Uterus (tissue), 4 donors: ENCODE results near the gene AJAP1. TPM values are rescaled to one million over a fixed set of nuclear protein-coding genes. Genes with fewer than 3 reads are reported as not detected.

Experiments used
- DNase-seq, 2 donors: peaks; one replicate each; pipeline ENCODE4 v3.0.0-alpha.2; 2019 to 2020
- H3K27ac ChIP-seq, 2 donors: fragments of 200-600 bp; sonication (generic); 1 replicate in 1 of 2; 2 replicates in 1 of 2; pipeline ENCODE4 v1.5.1; 2016 to 2018
- H3K27me3 ChIP-seq, 2 donors: fragments of 200-600 bp; sonication (generic); one replicate each; pipeline ENCODE4 v1.5.1; 2018 to 2019; ENCODE audit warnings: control low read depth in 1 of 2
- H3K36me3 ChIP-seq, 2 donors: fragments of 200-600 bp; sonication (generic); one replicate each; pipeline ENCODE4 v1.5.1; 2019; ENCODE audit warnings: control low read depth in 1 of 2
- H3K4me1 ChIP-seq, 2 donors: fragments of 200-600 bp; sonication (generic); one replicate each; pipeline ENCODE4 v1.5.1; 2018 to 2019; ENCODE audit warnings: control low read depth in 1 of 2
- H3K4me3 ChIP-seq, 2 donors: fragments of 200-600 bp; sonication (generic); 1 replicate in 1 of 2; 2 replicates in 1 of 2; pipeline ENCODE4 v1.5.1; 2018 to 2019; ENCODE audit warnings: mild to moderate bottlenecking in 1 of 2
- H3K9me3 ChIP-seq, 2 donors: fragments of 200-600 bp; sonication (generic); one replicate each; pipeline ENCODE4 v1.5.1; 2019; ENCODE audit warnings: control low read depth in 1 of 2
- CTCF ChIP-seq, 4 experiments: fragments of 200-600 bp in 2 of 4; fragments of 450-650 bp in 2 of 4; sonication (generic) in 2 of 4; IDR thresholded peaks; one replicate each; pipeline ENCODE4 v1.5.1; 2016 to 2019; ENCODE audit warnings: antibody characterized with exemption in 4 of 4, mild to moderate bottlenecking in 2 of 4, moderate library complexity in 1 of 4
- POLR2A ChIP-seq, 2 donors: fragments of 450-650 bp; IDR thresholded peaks; one replicate each; pipeline ENCODE4 v1.6.1; 2016; ENCODE audit warnings: antibody characterized with exemption in 2 of 2, mild to moderate bottlenecking in 1 of 2, moderate library complexity in 1 of 2
- intact Hi-C: fragments of 100-400 bp; cut with DNase I; formaldehyde crosslinking; loops from one replicate; pipeline ENCODE4 v1.15.1; 2023; ENCODE audit warnings: low total_unique reads
- total RNA-seq, 4 donors: library from RNA; depleted of rRNA in 3 of 4; stranded (reverse); fragments of >200 nt in 3 of 4; gene quantifications; one replicate each; pipeline versions ENCODE4 v1.1.0 to v1.2.4, GENCODE V29; 2014 to 2023
- donor health status: DM: yes; HTN: yes; CAD: no.

Gene AJAP1
- total RNA-seq, 4 donors from 2014 or later, result 0.97 to 2.7 (median 2.0) TPM; not detected in 1

GRCh38 chr1:4613606-4614370 is 40.6 kb upstream of the AJAP1 start:
- TF ChIP-seq POLR2A (IDR thresholded peaks at IDR 0.05) (no peak), CTCF (IDR thresholded peaks at IDR 0.05) (no peak)
- peaks cover 0 to 7% of the 10 kb centered on the region in 2 donors for H3K9me3 ChIP-seq
- H3K4me1 ChIP-seq, result no peaks in the 10 kb centered on the region
- no peak for DNase-seq
- no peak overlapping the region for H3K27ac ChIP-seq
- no peak overlapping the region for H3K4me3 ChIP-seq
- no peaks in the 10 kb centered on the region for H3K36me3 ChIP-seq
- intact Hi-C loops, result no loop called here
- no peaks in the 10 kb centered on the region for H3K27me3 ChIP-seq

GRCh38 chr1:4614371-4615137 is 39.9 kb upstream of the AJAP1 start:
- no peaks in the 10 kb centered on the region for H3K4me1 ChIP-seq
- H3K36me3 ChIP-seq, result no peaks in the 10 kb centered on the region
- DNase-seq, result no peak
- no peaks in the 10 kb centered on the region for H3K27me3 ChIP-seq
- peaks cover 0 to 7% of the 10 kb centered on the region in 2 donors for H3K9me3 ChIP-seq
- TF ChIP-seq CTCF (IDR thresholded peaks at IDR 0.05) (no peak), POLR2A (IDR thresholded peaks at IDR 0.05) (no peak)
- intact Hi-C loops, result no loop called here
- no peak overlapping the region for H3K4me3 ChIP-seq
- H3K27ac ChIP-seq, result no peak overlapping the region

- Histone ChIP-seq H3K9me3 (peaks cover 0 to 3% of the 10 kb centered on the region in 2 donors), H3K36me3 (no peaks in the 10 kb centered on the region), H3K4me3 (no peak overlapping the region), H3K27me3 (no peaks in the 10 kb centered on the region), H3K4me1 (no peaks in the 10 kb centered on the region), H3K27ac (no peak overlapping the region)
- no peak for TF ChIP-seq POLR2A (IDR thresholded peaks at IDR 0.05)
- no peak for TF ChIP-seq CTCF (IDR thresholded peaks at IDR 0.05)
- intact Hi-C loops, result no loop called here
- DNase-seq, result no peak
Measured at GRCh38 chr1:4615138-4615470, 39.3 kb upstream of the AJAP1 start.

- Histone ChIP-seq H3K36me3 (no peaks in the 10 kb centered on the region), H3K27me3 (no peaks in the 10 kb centered on the region), H3K4me1 (no peaks in the 10 kb centered on the region), H3K27ac (no peak overlapping the region), H3K9me3 (no peaks in the 10 kb centered on the region), H3K4me3 (no peak overlapping the region)
- no peak for DNase-seq
- TF ChIP-seq CTCF (IDR thresholded peaks at IDR 0.05) (no peak), POLR2A (IDR thresholded peaks at IDR 0.05) (no peak)
- intact Hi-C loops, result no loop called here
Measured at GRCh38 chr1:4615501-4615900, 38.9 kb upstream of the AJAP1 start.

- intact Hi-C loops, result no loop called here
- DNase-seq, result no peak
- Histone ChIP-seq H3K4me1 (no peaks in the 10 kb centered on the region), H3K27me3 (no peaks in the 10 kb centered on the region), H3K9me3 (no peaks in the 10 kb centered on the region), H3K4me3 (no peak overlapping the region), H3K27ac (no peak overlapping the region), H3K36me3 (no peaks in the 10 kb centered on the region)
- no peak for TF ChIP-seq POLR2A (IDR thresholded peaks at IDR 0.05)
- TF ChIP-seq CTCF (IDR thresholded peaks at IDR 0.05), result no peak
Measured at GRCh38 chr1:4616831-4617465, 37.5 kb upstream of the AJAP1 start.
